ENCODE data around the gene AUTS2. TPM values are rescaled to one million over a fixed set of nuclear protein-coding genes. Genes with fewer than 3 reads are reported as not detected.

The AUTS2 gene
- total RNA-seq, 1 donor from 2014 or later = 9.9 TPM

DNA sequence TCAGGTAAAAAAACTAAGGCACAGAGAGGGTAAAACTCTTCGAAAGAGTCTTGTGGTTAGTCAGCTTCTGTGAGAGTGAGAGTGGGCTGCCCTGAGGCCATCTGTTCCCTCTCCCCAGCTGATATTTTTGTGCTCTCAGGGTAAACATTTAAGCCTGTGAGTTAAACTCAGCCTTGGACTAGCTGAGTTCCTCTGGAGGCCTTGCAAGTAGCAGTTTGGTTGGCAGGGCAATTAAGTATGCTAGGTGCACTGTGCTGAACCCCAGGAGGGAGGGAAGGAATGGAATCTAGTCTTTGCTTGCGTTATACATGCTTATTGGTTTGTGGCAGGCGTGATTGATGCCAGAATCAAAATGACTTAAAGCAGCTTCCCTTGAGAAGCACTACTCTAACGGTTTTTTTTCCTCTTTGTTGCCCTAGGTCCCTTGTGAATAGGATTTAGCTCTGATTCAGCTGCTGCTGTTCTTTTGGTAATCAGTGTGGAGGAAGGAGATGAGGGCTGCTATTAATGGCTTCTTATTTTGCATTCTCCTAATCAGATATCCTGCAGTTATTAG, 140.2 kb downstream of the AUTS2 start:
- H3K4me3 ChIP-seq (ENCODE audit: low read depth, low read length) = no peak overlapping the region
- H3K36me3 ChIP-seq (ENCODE audit: control insufficient read depth, insufficient read depth, low read length) = no peaks in the 10 kb centered on the region
- H3K27me3 ChIP-seq (ENCODE audit: control insufficient read depth, insufficient read depth, low read length) = no peaks in the 10 kb centered on the region
- no peak for DNase-seq (ENCODE audit: low read depth)
- TF ChIP-seq, protein P1, sequence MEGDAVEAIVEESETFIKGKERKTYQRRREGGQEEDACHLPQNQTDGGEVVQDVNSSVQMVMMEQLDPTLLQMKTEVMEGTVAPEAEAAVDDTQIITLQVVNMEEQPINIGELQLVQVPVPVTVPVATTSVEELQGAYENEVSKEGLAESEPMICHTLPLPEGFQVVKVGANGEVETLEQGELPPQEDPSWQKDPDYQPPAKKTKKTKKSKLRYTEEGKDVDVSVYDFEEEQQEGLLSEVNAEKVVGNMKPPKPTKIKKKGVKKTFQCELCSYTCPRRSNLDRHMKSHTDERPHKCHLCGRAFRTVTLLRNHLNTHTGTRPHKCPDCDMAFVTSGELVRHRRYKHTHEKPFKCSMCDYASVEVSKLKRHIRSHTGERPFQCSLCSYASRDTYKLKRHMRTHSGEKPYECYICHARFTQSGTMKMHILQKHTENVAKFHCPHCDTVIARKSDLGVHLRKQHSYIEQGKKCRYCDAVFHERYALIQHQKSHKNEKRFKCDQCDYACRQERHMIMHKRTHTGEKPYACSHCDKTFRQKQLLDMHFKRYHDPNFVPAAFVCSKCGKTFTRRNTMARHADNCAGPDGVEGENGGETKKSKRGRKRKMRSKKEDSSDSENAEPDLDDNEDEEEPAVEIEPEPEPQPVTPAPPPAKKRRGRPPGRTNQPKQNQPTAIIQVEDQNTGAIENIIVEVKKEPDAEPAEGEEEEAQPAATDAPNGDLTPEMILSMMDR (IDR thresholded peaks at IDR 0.05; ENCODE audit: insufficient read depth, low read length, poor library complexity, severe bottlenecking) = no peak

DNA sequence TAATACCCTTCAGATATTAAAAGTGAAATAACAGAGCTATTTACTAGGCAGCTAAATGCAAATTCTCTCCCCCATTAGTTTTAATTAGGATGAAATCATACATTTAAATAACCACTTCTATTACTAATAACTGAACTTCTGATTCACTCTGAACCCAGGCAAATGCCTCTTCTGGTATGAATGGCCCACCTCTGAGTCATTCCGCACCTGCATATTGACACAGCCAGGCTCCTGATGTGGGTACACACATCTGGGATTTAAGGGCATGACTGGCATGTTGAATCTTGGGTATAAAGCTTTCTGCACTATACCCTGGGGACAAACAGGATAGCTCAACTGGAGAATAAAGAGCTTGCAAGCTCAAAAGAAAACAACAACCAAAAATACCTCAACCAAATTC, 140.9 kb downstream of the AUTS2 start:
- Histone ChIP-seq H3K36me3 (ENCODE audit: control insufficient read depth, insufficient read depth, low read length) (no peaks in the 10 kb centered on the region), H3K4me3 (ENCODE audit: low read depth, low read length) (no peak overlapping the region), H3K27me3 (ENCODE audit: control insufficient read depth, insufficient read depth, low read length) (no peaks in the 10 kb centered on the region)
- no peak for DNase-seq (ENCODE audit: low read depth)
- TF ChIP-seq, protein P1 (IDR thresholded peaks at IDR 0.05; ENCODE audit: insufficient read depth, low read length, poor library complexity, severe bottlenecking) = no peak

DNA sequence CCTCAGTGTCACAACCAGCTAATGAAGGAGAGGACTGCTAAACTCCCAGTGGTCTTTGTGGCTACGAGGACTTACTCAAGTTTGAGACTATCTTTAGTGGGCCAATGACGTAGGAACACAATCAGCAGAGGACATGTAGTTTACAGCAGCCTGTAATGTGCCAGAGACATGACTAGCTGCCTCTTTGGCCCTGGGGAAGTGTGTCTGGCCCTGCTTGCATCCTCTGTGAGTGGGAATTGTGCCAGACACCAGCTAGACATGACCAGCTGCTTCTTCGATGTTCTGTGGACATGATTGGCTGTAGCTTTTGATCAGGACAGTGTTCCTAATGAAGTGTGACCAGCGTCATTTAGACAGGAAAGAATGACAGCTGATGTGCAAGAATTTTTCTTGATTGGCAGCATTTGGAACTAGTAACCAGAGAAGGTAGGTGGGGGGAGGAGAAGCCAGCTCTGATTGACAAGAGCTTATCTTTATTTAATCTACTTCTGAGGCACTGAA, 141.7 kb downstream of the AUTS2 start:
- DNase-seq (ENCODE audit: low read depth) = no peak

DNA sequence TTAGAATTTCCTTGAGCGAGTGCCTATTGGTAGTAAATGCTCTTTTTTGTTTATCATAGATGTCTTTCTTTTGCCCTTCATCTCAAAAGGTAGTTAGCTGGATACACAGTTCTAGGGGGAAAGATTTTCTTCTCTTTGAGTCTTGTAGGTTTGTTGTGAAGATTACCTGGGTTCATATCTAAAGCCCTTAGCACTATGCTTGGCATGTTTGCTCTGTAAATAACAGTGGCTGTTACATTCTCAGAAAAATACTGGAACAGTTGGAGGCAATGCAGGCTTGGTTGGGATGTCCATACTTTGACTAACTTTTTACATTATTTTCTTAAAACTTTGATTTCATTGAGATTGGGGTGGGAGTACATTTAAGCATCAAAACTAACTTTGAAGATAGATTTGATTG, 144.0 kb downstream of the AUTS2 start:
- TF ChIP-seq, protein P1 (IDR thresholded peaks at IDR 0.05; ENCODE audit: insufficient read depth, low read length, poor library complexity, severe bottlenecking) = no peak
- no peak for DNase-seq (ENCODE audit: low read depth)
- no peaks in the 10 kb centered on the region for H3K36me3 ChIP-seq (ENCODE audit: control insufficient read depth, insufficient read depth, low read length)

More for the DNA sequence above, 141.7 kb downstream of the AUTS2 start:
- no peak overlapping the region for H3K4me3 ChIP-seq (ENCODE audit: low read depth, low read length)
- TF ChIP-seq, protein P1 (IDR thresholded peaks at IDR 0.05; ENCODE audit: insufficient read depth, low read length, poor library complexity, severe bottlenecking) = no peak
- H3K36me3 ChIP-seq (ENCODE audit: control insufficient read depth, insufficient read depth, low read length) = no peaks in the 10 kb centered on the region
- H3K27me3 ChIP-seq (ENCODE audit: control insufficient read depth, insufficient read depth, low read length) = no peaks in the 10 kb centered on the region

DNA sequence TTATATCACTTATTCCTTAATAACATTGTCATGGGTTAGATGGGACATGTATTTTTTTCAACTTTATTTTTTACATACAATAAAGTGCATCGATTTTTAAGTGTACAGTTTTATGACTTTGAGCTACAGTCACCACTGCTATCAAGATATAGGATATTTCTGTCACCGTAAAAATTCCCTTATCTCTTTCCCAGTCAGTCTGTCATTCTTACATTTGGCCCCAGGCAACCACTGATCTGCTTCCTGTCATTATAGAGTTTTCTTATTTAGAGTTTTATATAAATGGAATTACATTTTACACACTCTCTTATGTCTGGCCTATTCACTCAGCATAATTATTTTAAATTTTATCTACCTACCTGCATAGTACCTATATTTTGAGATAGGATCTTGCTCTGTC, 145.2 kb downstream of the AUTS2 start:
- DNase-seq (ENCODE audit: low read depth) = no peak
- Histone ChIP-seq H3K27me3 (ENCODE audit: control insufficient read depth, insufficient read depth, low read length) (no peaks in the 10 kb centered on the region), H3K4me3 (ENCODE audit: low read depth, low read length) (no peak overlapping the region), H3K36me3 (ENCODE audit: control insufficient read depth, insufficient read depth, low read length) (no peaks in the 10 kb centered on the region)
- TF ChIP-seq, protein P1 (IDR thresholded peaks at IDR 0.05; ENCODE audit: insufficient read depth, low read length, poor library complexity, severe bottlenecking) = no peak

More for the DNA sequence above, 144.0 kb downstream of the AUTS2 start:
- no peak overlapping the region for H3K4me3 ChIP-seq (ENCODE audit: low read depth, low read length)
- no peaks in the 10 kb centered on the region for H3K27me3 ChIP-seq (ENCODE audit: control insufficient read depth, insufficient read depth, low read length)

DNA sequence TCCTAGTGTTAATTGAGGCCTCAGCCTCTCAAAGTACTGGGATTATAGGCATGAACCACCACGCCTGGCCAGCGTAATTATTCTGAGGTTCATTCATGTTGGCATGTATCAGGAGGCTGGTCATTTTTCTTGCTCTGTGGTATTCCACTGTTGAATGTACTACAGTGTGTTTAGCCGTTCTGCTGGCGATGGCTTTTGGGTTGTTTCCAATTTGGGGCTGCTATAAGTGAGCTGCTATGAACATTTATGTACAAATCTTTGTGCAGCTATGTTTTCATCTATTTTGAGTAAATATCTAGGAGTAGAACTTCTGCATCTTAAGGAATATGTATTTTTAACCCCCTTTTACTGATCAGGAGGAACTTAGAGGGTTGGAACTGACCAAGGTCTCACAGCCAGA, 145.8 kb downstream of the AUTS2 start:
- TF ChIP-seq, protein P1 (IDR thresholded peaks at IDR 0.05; ENCODE audit: insufficient read depth, low read length, poor library complexity, severe bottlenecking) = no peak
- no peaks in the 10 kb centered on the region for H3K27me3 ChIP-seq (ENCODE audit: control insufficient read depth, insufficient read depth, low read length)
- H3K4me3 ChIP-seq (ENCODE audit: low read depth, low read length) = no peak overlapping the region
- DNase-seq (ENCODE audit: low read depth) = no peak
- no peaks in the 10 kb centered on the region for H3K36me3 ChIP-seq (ENCODE audit: control insufficient read depth, insufficient read depth, low read length)

Measured in kidney epithelial cell (primary cell).